Ovary (tissue), 9 donors: ENCODE results near the gene LCK. TPM values are rescaled to one million over a fixed set of nuclear protein-coding genes. Genes with fewer than 3 reads are reported as not detected.

Experiments
- DNase-seq, 5 donors: peaks; one replicate each; pipeline ENCODE4 v3.0.0-alpha.2; 2019 to 2020
- H3K27ac ChIP-seq, 2 donors: fragments of 200-600 bp; one replicate each; pipeline versions ENCODE4 v1.5.1 to v1.8.0; 2019 to 2022
- H3K27me3 ChIP-seq: fragments of 200-600 bp; one replicate; pipeline ENCODE4 v1.8.0; 2022
- H3K36me3 ChIP-seq: fragments of 200-600 bp; sonication (generic); one replicate; pipeline ENCODE4 v1.5.1; 2019
- H3K4me1 ChIP-seq: one replicate; pipeline ENCODE4 v1.8.1; 2013; ENCODE audit warnings: mild to moderate bottlenecking, moderate library complexity; ENCODE audit not compliant: insufficient read depth
- H3K4me3 ChIP-seq: fragments of 200-600 bp; sonication (generic); one replicate; pipeline ENCODE4 v1.5.1; 2017
- H3K9me3 ChIP-seq, 2 donors: fragments of 200-600 bp in 1 of 2; sonication (generic) in 1 of 2; one replicate each; pipeline versions ENCODE4 v1.5.1 to v1.8.1; 2013 to 2019; ENCODE audit warnings: mild to moderate bottlenecking in 1 of 2, moderate library complexity in 1 of 2
- CTCF ChIP-seq, 3 donors: fragments of 450-650 bp in 2 of 3; fragments of 200-600 bp in 1 of 3; IDR thresholded peaks; one replicate each; pipeline versions ENCODE4 v1.5.1 to v1.8.0; 2016 to 2022; ENCODE audit warnings: antibody characterized with exemption in 3 of 3, mild to moderate bottlenecking in 1 of 3
- EP300 ChIP-seq: sonication (generic); formaldehyde crosslinking; IDR thresholded peaks from one replicate; pipeline ENCODE4 v1.6.1; 2017; ENCODE audit warnings: antibody characterized with exemption
- POLR2A ChIP-seq: fragments of 450-650 bp; IDR thresholded peaks from one replicate; pipeline ENCODE4 v1.6.1; 2017; ENCODE audit warnings: antibody characterized with exemption, mild to moderate bottlenecking, moderate library complexity
- WGBS, 3 donors: extraction: QIAGEN DNeasy Blood & Tissue Kit in 1 of 3; methylation state at CpG; one replicate each; pipeline versions ENCODE4 v1.1.5 to v1.1.7; 2013 to 2017; 5-methylcytosine and 5-hydroxymethylcytosine counted together
- intact Hi-C, 4 donors: fragments of 100-400 bp; cut with DNase I; formaldehyde crosslinking; loops; one replicate each; pipeline versions ENCODE4 v1.11.0 to v1.15.1; 2022 to 2023
- polyA plus RNA-seq, 2 donors: library from polyadenylated mRNA; stranded (reverse); fragments of 200-250 nt in 1 of 2; fragments of 350-450 nt in 1 of 2; fragmentation: Illumina TruSeq in 1 of 2; extraction: RNeasy Lipid Tissue Mini Kit (QIAGEN cat#74804) in 1 of 2; gene quantifications; one replicate each; pipeline ENCODE4 v1.2.3, GENCODE V29; 2013 to 2014
- total RNA-seq, 7 donors: library from RNA; depleted of rRNA in 2 of 7; stranded (reverse); fragments of >200 nt in 2 of 7; fragmentation: NEBNext Ultra II Directional in 3 of 7; extraction: Animal tissue kit (Norgen Biotek cat#: 25700) in 3 of 7; gene quantifications; one replicate each; pipeline versions ENCODE4 v1.1.0 to v1.2.4, GENCODE V29; 2016 to 2023
- donor health status: DM: no; HTN: no; CAD: no; lungs with moderate emphysema.
- donor health status: DM: no; HTN: no; CAD: no.
- donor health status: Bipolar disorder and iron deficiency.
- donor health status: DM: yes; HTN: yes; CAD: no.
- donor health status: DM: no; HTN: no; CAD: no.
- donor health status: DM: yes; HTN: yes; CAD: no.

LCK gene
- total and polyA plus RNA-seq, 9 donors: 0.35 to 2.8 (median 0.92) TPM

- intact Hi-C loops: loop anchor here in 1 of 4 donors (10.0 kb wide), 1 partner anchor 117 kb away; the partner anchor contains the start of genes FAM229A and TSSK3
- WGBS, 3 donors: 6 to 11% (median 7%) methylated on average over 14 to 31 of the region's 31 CpGs
These were observed 2.8 kb upstream of the LCK start for GRCh38 chr1:32247983-32248889.

GRCh38 chr1:32249831-32250525 lies 1.1 kb upstream of the LCK start:
- Histone ChIP-seq H3K27ac (no peak overlapping the region), H3K27me3 (no peaks in the 10 kb centered on the region), H3K4me1 (peaks cover 12% of the 10 kb centered on the region), H3K36me3 (no peaks in the 10 kb centered on the region), H3K9me3 (no peaks in the 10 kb centered on the region), H3K4me3 (no peak overlapping the region)
- 47 to 56% (median 51%) methylated on average over 9 of the region's 9 CpGs for WGBS, 3 donors
- no peak for TF ChIP-seq POLR2A
- no peak for TF ChIP-seq EP300
- TF ChIP-seq CTCF (IDR thresholded peaks at IDR 0.05): no peak
- intact Hi-C loops: loop anchor here in 1 of 4 donors (10.0 kb wide), 1 partner anchor 115 kb away; the partner anchor contains the start of genes FAM229A and TSSK3
- DNase-seq: peak in 4 of 5 donors; percentile 34 to 62 (median 42)

More at GRCh38 chr1:32247983-32248889, 2.8 kb upstream of the LCK start:
- Histone ChIP-seq H3K4me3 (no peak overlapping the region), H3K36me3 (no peaks in the 10 kb centered on the region), H3K27ac (no peak overlapping the region), H3K4me1 (peaks cover 12% of the 10 kb centered on the region), H3K27me3 (no peaks in the 10 kb centered on the region), H3K9me3 (no peaks in the 10 kb centered on the region)
- DNase-seq: peak; percentile 82 to 88 (median 84)
- TF ChIP-seq CTCF (IDR thresholded peaks at IDR 0.05): peak; percentile 33 to 81 (median 76)
- TF ChIP-seq POLR2A: no peak

- 82 to 86% (median 83%) methylated on average over 10 of the region's 10 CpGs for WGBS, 3 donors
- Histone ChIP-seq H3K27me3 (no peaks in the 10 kb centered on the region), H3K27ac (no peak overlapping the region), H3K4me1 (peaks cover 1% of the 10 kb centered on the region), H3K36me3 (no peaks in the 10 kb centered on the region), H3K4me3 (no peak overlapping the region), H3K9me3 (no peaks in the 10 kb centered on the region)
- DNase-seq: no peak
- TF ChIP-seq POLR2A (no peak), CTCF (IDR thresholded peaks at IDR 0.05) (no peak), EP300 (no peak)
- intact Hi-C loops: no loop called here
These were observed 4.3 kb downstream of the LCK start for GRCh38 chr1:32255072-32256071.
